Fibroblast of lung (primary cell): ENCODE measurements around the gene PRSS50. TPM values are rescaled to one million over a fixed set of nuclear protein-coding genes. Genes with fewer than 3 reads are reported as not detected.

Source experiments
- DNase-seq, 2 donors: peaks; one replicate each; pipeline versions ENCODE4 v3.0.0 to v3.0.0-alpha.2; 2010; ENCODE audit warnings: low read depth in 2 of 2
- H2AFZ ChIP-seq: 2 replicates; pipeline ENCODE4 v1.5.1; 2012; ENCODE audit warnings: low read length, control low read depth, inconsistent platforms
- H3K27ac ChIP-seq: 2 replicates; pipeline ENCODE4 v1.5.1; 2011; ENCODE audit warnings: low read length, control low read depth; ENCODE audit not compliant: insufficient read depth
- H3K27me3 ChIP-seq: 2 replicates; pipeline ENCODE4 v1.5.1; 2011; ENCODE audit warnings: mild to moderate bottlenecking, low read length; ENCODE audit not compliant: control insufficient read depth, insufficient read depth
- H3K36me3 ChIP-seq: 2 replicates; pipeline ENCODE4 v1.5.1; 2011; ENCODE audit warnings: low read length; ENCODE audit not compliant: control insufficient read depth, insufficient read depth
- H3K4me1 ChIP-seq: 2 replicates; pipeline ENCODE4 v1.5.1; 2011; ENCODE audit warnings: low read length; ENCODE audit not compliant: control insufficient read depth, insufficient read depth; ENCODE audit errors: extremely low read depth
- H3K4me2 ChIP-seq: 2 replicates; pipeline ENCODE4 v1.5.1; 2011; ENCODE audit warnings: low read length, control low read depth; ENCODE audit not compliant: insufficient read depth; ENCODE audit errors: extremely low read depth
- H3K4me3 ChIP-seq, 4 experiments: fragments of 200-600 bp in 1 of 4; sonication (generic) in 1 of 4; replicated peaks in 1 of 4; 2 replicates each; pipeline ENCODE4 v1.5.1; 2011 to 2016; ENCODE audit warnings: low read length in 4 of 4, low read depth in 3 of 4, mild to moderate bottlenecking in 3 of 4, control low read depth in 2 of 4, inconsistent platforms in 1 of 4, mixed read lengths in 1 of 4; ENCODE audit not compliant: insufficient read depth in 1 of 4; ENCODE audit errors: control extremely low read depth in 1 of 4
- H3K79me2 ChIP-seq: 2 replicates; pipeline ENCODE4 v1.5.1; 2012; ENCODE audit warnings: mild to moderate bottlenecking, low read length, inconsistent platforms; ENCODE audit not compliant: control insufficient read depth, insufficient read depth
- H3K9ac ChIP-seq: 2 replicates; pipeline ENCODE4 v1.5.1; 2011; ENCODE audit warnings: mild to moderate bottlenecking, low read length, control low read depth; ENCODE audit not compliant: insufficient read depth
- H3K9me3 ChIP-seq: 2 replicates; pipeline ENCODE4 v1.5.1; 2012; ENCODE audit warnings: low read depth, low read length; ENCODE audit not compliant: control insufficient read depth, insufficient read depth
- H4K20me1 ChIP-seq: 2 replicates; pipeline ENCODE4 v1.5.1; 2011; ENCODE audit warnings: low read length; ENCODE audit not compliant: control insufficient read depth, insufficient read depth; ENCODE audit errors: extremely low read depth
- CTCF ChIP-seq, 2 donors: IDR thresholded peaks in 1 of 2; conservative IDR thresholded peaks in 1 of 2; 1 replicate in 1 of 2; 2 replicates in 1 of 2; pipeline ENCODE4 v1.5.1; 2011 to 2012; ENCODE audit warnings: low read length in 2 of 2, control low read depth in 1 of 2, inconsistent platforms in 1 of 2, low read depth in 1 of 2, mild to moderate bottlenecking in 1 of 2
- EZH2 ChIP-seq: IDR thresholded peaks from 2 replicates; pipeline ENCODE4 v1.5.1; 2012; ENCODE audit warnings: low read length, control low read depth, mild to moderate bottlenecking; ENCODE audit errors: missing control alignments
- polyA plus RNA-seq, 2 donors: library from polyadenylated mRNA; depleted of rRNA in 1 of 2; stranded (reverse) in 1 of 2; unstranded in 1 of 2; fragments of >200 nt; gene quantifications; 2 replicates each; pipeline ENCODE4 v1.2.1, GENCODE V29; 2011 to 2012; ENCODE audit warnings: missing spikeins in 1 of 2
- total RNA-seq: library from RNA; depleted of rRNA; stranded (reverse); fragments of >200 nt; gene quantifications from 2 replicates; pipeline ENCODE4 v1.2.1, GENCODE V29; 2014

PRSS50 gene
- total and polyA plus RNA-seq, 2 donors (not counting 1 experiment from before 2014, with no cell fraction given), result not detected

GRCh38 chr3:46712191-46713049 lies 5.2 kb downstream of the PRSS50 start:
- Histone ChIP-seq H4K20me1 (no peaks in the 10 kb centered on the region), H3K27me3 (peaks cover 3% of the 10 kb centered on the region), H3K36me3 (no peaks in the 10 kb centered on the region), H3K4me3 (no peak overlapping the region), H3K79me2 (no peaks in the 10 kb centered on the region), H3K4me1 (no peaks in the 10 kb centered on the region), H3K9ac (no peak overlapping the region), H3K4me2 (no peak overlapping the region), H3K27ac (no peak overlapping the region), H3K9me3 (no peaks in the 10 kb centered on the region), H2AFZ (no peak overlapping the region)
- TF ChIP-seq CTCF (conservative IDR thresholded peaks at IDR 0.05 in 1 of 2, IDR thresholded peaks at IDR 0.05 in 1 of 2; ENCODE audit: low read depth in 1 of 2, low read length in 2 of 2) (no peak), EZH2 (no peak)
- no peak for DNase-seq

GRCh38 chr3:46711760-46712159 lies 5.9 kb downstream of the PRSS50 start:
- H3K4me1 ChIP-seq, result no peaks in the 10 kb centered on the region
- H3K4me2 ChIP-seq, result no peak overlapping the region
- no peak for TF ChIP-seq CTCF (conservative IDR thresholded peaks at IDR 0.05 in 1 of 2, IDR thresholded peaks at IDR 0.05 in 1 of 2; ENCODE audit: low read depth in 1 of 2, low read length in 2 of 2)
- H3K36me3 ChIP-seq, result no peaks in the 10 kb centered on the region
- H3K79me2 ChIP-seq, result no peaks in the 10 kb centered on the region
- no peak overlapping the region for H2AFZ ChIP-seq
- no peak overlapping the region for H3K4me3 ChIP-seq
- no peak overlapping the region for H3K27ac ChIP-seq
- H3K27me3 ChIP-seq, result peaks cover 3% of the 10 kb centered on the region
- no peak overlapping the region for H3K9ac ChIP-seq
- no peaks in the 10 kb centered on the region for H4K20me1 ChIP-seq
- no peak for DNase-seq
- no peaks in the 10 kb centered on the region for H3K9me3 ChIP-seq

GRCh38 chr3:46711305-46711704 lies 6.4 kb downstream of the PRSS50 start:
- H3K36me3 ChIP-seq, result no peaks in the 10 kb centered on the region
- H3K4me1 ChIP-seq, result no peaks in the 10 kb centered on the region
- H3K4me3 ChIP-seq, result no peak overlapping the region
- H3K9me3 ChIP-seq, result no peaks in the 10 kb centered on the region
- no peak overlapping the region for H2AFZ ChIP-seq
- no peaks in the 10 kb centered on the region for H4K20me1 ChIP-seq
- H3K27me3 ChIP-seq, result peaks cover 3% of the 10 kb centered on the region
- H3K79me2 ChIP-seq, result no peaks in the 10 kb centered on the region
- no peak overlapping the region for H3K4me2 ChIP-seq
- no peak for TF ChIP-seq CTCF (conservative IDR thresholded peaks at IDR 0.05 in 1 of 2, IDR thresholded peaks at IDR 0.05 in 1 of 2; ENCODE audit: low read depth in 1 of 2, low read length in 2 of 2)
- no peak for TF ChIP-seq EZH2
- no peak overlapping the region for H3K9ac ChIP-seq
- DNase-seq, result no peak
- no peak overlapping the region for H3K27ac ChIP-seq
